ENCODE measurements around the gene COLGALT1. TPM values are rescaled to one million over a fixed set of nuclear protein-coding genes. Genes with fewer than 3 reads are reported as not detected.

The COLGALT1 gene
- total RNA-seq, 1 donor from 2014 or later, result 74.2 TPM

GRCh38 chr19:17629760-17630159 lies 74.3 kb downstream of the COLGALT1 start:
- Histone ChIP-seq H3K27me3 (ENCODE audit: control insufficient read depth, insufficient read depth, low read length) (no peaks in the 10 kb centered on the region), H3K36me3 (ENCODE audit: control insufficient read depth, insufficient read depth, low read length) (no peaks in the 10 kb centered on the region), H3K4me3 (ENCODE audit: low read depth, low read length) (no peak overlapping the region)
- TF ChIP-seq, protein P1, sequence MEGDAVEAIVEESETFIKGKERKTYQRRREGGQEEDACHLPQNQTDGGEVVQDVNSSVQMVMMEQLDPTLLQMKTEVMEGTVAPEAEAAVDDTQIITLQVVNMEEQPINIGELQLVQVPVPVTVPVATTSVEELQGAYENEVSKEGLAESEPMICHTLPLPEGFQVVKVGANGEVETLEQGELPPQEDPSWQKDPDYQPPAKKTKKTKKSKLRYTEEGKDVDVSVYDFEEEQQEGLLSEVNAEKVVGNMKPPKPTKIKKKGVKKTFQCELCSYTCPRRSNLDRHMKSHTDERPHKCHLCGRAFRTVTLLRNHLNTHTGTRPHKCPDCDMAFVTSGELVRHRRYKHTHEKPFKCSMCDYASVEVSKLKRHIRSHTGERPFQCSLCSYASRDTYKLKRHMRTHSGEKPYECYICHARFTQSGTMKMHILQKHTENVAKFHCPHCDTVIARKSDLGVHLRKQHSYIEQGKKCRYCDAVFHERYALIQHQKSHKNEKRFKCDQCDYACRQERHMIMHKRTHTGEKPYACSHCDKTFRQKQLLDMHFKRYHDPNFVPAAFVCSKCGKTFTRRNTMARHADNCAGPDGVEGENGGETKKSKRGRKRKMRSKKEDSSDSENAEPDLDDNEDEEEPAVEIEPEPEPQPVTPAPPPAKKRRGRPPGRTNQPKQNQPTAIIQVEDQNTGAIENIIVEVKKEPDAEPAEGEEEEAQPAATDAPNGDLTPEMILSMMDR (IDR thresholded peaks at IDR 0.05; ENCODE audit: insufficient read depth, low read length, severe bottlenecking), result no peak
- FAIRE-seq (no peak), DNase-seq (ENCODE audit: low read depth) (no peak)

- TF ChIP-seq, protein P1 (IDR thresholded peaks at IDR 0.05; ENCODE audit: insufficient read depth, low read length, severe bottlenecking), result no peak
- FAIRE-seq (no peak), DNase-seq (ENCODE audit: low read depth) (no peak)
- H3K27me3 ChIP-seq (ENCODE audit: control insufficient read depth, insufficient read depth, low read length), result no peaks in the 10 kb centered on the region
- H3K4me3 ChIP-seq (ENCODE audit: low read depth, low read length), result no peak overlapping the region
- H3K36me3 ChIP-seq (ENCODE audit: control insufficient read depth, insufficient read depth, low read length), result no peaks in the 10 kb centered on the region
Measured at GRCh38 chr19:17632577-17632976, 77.1 kb downstream of the COLGALT1 start.

Other genes starting within 250 kb of the COLGALT1 start
- 23.7 and 24.3 TPM in 2 replicates for gene MRPL34, start 249.8 kb upstream of the COLGALT1 start, total RNA-seq
- 9.0 and 21.1 TPM in 2 replicates for gene DDA1, start 246.1 kb upstream of the COLGALT1 start, total RNA-seq
- 2.6 and 4.0 TPM in 2 replicates for gene ANO8, start 220.8 kb upstream of the COLGALT1 start, total RNA-seq
- 16.5 and 48.4 TPM in 2 replicates for gene GTPBP3, start 218.1 kb upstream of the COLGALT1 start, total RNA-seq
- not detected in 2 replicates for gene PLVAP, start 178.3 kb upstream of the COLGALT1 start, total RNA-seq
- gene CCDC194, start 161.5 kb upstream of the COLGALT1 start, total RNA-seq, result not detected in 2 replicates
- gene BST2, start 150.0 kb upstream of the COLGALT1 start, total RNA-seq, result 2.2 and 8.7 TPM in 2 replicates
- 22.9 and 23.8 TPM in 2 replicates for gene MVB12A, start 135.6 kb upstream of the COLGALT1 start, total RNA-seq
- 0.13 TPM in 1 of 2 replicates, not detected in the other for gene TMEM221, start 107.0 kb upstream of the COLGALT1 start, total RNA-seq
- not detected in 2 replicates for gene NXNL1, start 94.7 kb upstream of the COLGALT1 start, total RNA-seq
- 5.9 and 7.9 TPM in 2 replicates for gene SLC27A1, start 85.1 kb upstream of the COLGALT1 start, total RNA-seq
- 41.1 and 67.2 TPM in 2 replicates for gene PGLS, start 44.0 kb upstream of the COLGALT1 start, total RNA-seq
- gene UNC13A, start 132.7 kb downstream of the COLGALT1 start, total RNA-seq, result under 0.01 TPM in 1 of 2 replicates, not detected in the other
- gene MAP1S, start 163.8 kb downstream of the COLGALT1 start, total RNA-seq, result 3.7 and 15.9 TPM in 2 replicates
- 0.26 and 0.90 TPM in 2 replicates for gene FCHO1, start 195.8 kb downstream of the COLGALT1 start, total RNA-seq
- 11.6 and 27.4 TPM in 2 replicates for gene B3GNT3, start 239.5 kb downstream of the COLGALT1 start, total RNA-seq